Stimulated activated CD8-positive, alpha-beta memory T cell treated with anti-CD3 and anti-CD28 coated beads, Interleukin-7, amount 100 ng/mL, for 24 hours (primary cell): Measurements from ENCODE around the gene AHCTF1.
"Not testable (repeated sequence)": the region's sequence is repeated elsewhere in the genome, so short reads cannot be mapped to it uniquely, and the experiment has no call there.

ENCODE experiments used
- DNase-seq: peaks from one replicate; pipeline ENCODE4 v3.0.0-alpha.2; 2020; ENCODE audit warnings: low read depth

AHCTF1 gene

GRCh38 chr1:246916026-246916923, 15.5 kb downstream of the AHCTF1 start:
- not testable (repeated sequence) for DNase-seq

- no peak for DNase-seq
Measured at GRCh38 chr1:246907472-246907871, 24.3 kb downstream of the AHCTF1 start.

DNA sequence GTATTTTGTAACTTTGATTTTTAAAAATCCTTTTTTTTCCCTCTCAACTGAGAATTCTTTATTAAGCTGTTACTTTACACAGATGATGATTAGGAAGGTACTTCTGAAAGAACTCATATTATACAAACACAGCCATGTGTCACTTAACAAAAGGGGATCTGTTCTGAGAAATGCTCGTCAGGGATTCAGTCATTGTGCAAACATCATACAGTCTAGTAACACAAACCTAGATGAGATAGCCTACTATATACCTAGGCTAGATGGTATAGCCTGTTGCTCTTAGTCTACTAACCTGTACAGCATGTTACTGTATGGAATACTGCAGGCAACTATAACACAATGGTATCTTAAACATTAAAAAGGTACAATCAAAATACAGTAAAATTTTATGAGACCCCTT, 24.9 kb downstream of the AHCTF1 start:
- DNase-seq, result no peak

DNA sequence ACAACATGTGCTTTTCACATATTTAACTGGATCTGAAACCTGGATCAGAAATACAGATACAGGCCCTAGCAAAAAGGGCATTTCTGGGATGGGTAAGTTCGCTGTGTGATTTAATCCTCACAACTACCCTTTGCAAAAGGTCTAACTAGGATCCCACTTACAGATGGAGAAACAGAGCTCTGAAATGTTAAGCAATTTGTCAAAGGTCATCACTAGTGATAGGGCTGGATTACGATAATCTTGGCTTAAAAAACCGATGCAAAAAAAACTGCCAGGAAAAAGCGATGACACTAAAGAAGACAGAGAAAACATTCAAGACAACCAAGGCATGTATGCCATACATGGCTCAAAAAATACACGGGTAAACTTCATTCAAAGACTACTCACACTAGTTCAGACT, 29.9 kb downstream of the AHCTF1 start:
- no peak for DNase-seq

GRCh38 chr1:246897302-246897701, 34.4 kb downstream of the AHCTF1 start:
- no peak for DNase-seq

DNA sequence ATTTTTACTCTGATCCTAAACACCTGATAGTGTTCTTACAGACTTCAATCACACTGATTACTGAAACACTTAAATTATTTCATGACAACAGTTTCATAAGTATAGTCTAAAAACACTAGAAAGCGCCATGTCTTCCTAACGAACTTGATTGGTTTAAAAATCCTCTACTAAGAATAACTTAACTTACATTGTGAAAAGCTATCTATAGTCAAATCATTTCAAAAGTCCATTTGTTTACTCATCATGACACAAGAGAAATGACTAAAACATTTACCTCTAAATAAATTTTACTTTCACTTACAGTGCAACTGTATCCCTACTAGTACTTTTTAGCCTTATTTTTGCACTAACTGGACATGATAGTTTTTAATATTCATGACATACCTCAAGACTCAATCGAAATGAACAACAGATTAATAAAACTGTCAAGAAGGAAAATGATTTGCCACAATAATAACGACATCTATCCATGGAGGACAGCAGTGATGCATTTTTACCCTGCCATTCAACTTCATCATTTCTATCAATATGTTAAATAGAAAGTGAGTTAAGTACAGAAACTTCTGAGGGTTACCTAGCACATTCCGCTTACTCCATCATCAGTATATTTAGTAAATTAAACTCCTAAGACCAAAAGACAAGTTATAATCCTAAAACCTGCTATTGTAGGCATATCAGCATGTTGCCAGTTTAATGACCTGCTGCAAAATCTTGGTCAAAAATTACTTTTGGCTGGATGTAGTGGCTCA, 38.4 kb downstream of the AHCTF1 start:
- no peak for DNase-seq

- DNase-seq, result no peak
Measured at GRCh38 chr1:246891105-246891504, 40.6 kb downstream of the AHCTF1 start.

DNA sequence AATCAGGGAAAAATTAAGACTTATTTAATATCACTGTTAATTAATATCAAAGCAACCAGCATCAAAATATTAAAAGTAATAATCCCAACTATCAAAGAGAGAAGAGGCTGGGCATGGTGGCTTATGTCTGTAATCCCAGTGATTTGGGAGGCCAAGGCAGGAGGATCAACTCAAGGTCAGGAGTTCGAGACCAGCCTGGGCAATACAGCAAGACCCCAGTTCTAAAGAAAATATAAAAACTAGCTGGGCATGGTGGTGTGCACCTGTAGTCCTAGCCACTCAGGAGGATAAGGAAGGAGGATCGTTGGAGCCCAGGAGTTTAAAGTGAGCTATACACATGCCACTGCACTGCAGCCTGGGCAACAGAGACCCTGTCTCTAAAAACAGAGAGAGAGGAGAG, 43.2 kb downstream of the AHCTF1 start:
- DNase-seq, result no peak

- DNase-seq, result not testable (repeated sequence)
Measured at GRCh38 chr1:246885389-246885788, 46.4 kb downstream of the AHCTF1 start.

GRCh38 chr1:246878551-246878950, 53.2 kb downstream of the AHCTF1 start:
- DNase-seq, result no peak

DNA sequence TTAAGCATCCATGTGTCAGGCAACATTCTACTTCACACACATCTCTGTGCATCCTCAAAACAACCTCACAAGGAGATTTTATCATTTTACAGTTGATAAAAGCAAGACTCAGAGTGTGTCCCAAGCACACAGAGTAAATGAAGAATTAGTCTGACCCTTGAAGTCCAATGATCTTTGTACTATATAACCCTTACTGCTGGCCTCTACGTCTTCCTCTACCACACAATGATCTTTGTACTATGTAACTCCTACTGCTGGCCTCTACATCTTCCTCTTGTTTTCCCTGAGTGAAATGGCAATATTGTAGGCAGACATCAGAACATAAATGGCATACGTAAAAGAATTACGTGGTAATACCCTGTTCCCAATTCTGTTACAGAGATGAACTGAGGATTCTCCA, 55.3 kb downstream of the AHCTF1 start:
- DNase-seq, result no peak

GRCh38 chr1:246875041-246876026, 56.4 kb downstream of the AHCTF1 start:
- no peak for DNase-seq

DNA sequence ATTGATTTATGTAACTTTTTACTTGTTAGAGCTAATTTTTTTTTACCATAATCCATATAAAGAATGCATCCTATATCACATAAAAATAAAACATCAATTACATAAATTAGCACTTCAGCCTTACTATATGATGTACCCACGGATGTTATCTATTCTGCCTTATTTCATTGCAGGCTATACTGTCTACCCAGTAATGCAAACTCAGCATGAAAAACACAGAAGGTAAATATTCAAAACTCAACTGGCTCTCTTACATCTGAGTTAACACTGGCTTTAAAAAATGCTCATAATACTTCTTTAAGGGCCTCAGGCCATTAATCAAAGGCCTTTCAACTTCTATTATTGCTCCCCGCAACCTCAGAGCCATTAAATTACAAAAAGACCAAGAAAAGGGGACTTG, 65.8 kb downstream of the AHCTF1 start:
- no peak for DNase-seq

- not testable (repeated sequence) for DNase-seq
Measured at GRCh38 chr1:246863791-246864190, 68.0 kb downstream of the AHCTF1 start.

DNA sequence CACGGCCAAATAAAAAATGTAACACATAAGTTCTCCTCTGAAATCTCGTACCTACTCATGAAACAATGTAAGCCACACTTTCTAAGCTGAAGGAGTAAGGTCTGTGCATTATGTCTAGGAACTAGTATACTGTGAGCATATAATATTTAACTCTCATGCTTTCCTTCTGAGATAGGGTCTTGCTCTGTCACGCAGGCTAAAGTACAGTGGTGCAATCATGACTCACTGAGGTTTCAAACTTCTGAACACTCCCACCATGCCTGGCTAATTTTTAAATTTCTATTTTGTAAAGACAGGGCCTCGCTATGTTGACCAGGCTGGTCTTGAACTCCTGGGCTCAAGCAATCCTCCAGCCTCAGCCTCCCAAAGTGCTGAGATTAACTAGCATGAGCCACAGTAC, 71.3 kb downstream of the AHCTF1 start:
- no peak for DNase-seq

DNA sequence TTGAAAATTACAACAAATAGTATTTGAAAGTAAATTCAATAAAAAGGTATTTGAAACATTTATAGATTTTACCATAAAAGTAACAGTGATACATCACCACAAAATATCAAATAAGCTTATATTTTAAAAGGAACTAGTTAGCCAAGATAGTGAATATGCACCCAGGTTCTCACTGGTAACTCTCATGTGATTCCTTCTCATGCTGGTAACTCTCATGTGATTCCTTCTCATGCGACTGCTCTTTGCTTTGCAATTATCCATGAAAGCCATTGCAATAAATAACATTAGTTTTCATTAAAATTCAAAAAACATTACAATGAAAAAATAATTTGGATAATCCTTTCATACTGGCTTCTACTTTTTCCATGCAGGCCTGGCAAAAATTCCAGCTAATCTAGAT, 75.4 kb downstream of the AHCTF1 start:
- DNase-seq, result no peak

DNA sequence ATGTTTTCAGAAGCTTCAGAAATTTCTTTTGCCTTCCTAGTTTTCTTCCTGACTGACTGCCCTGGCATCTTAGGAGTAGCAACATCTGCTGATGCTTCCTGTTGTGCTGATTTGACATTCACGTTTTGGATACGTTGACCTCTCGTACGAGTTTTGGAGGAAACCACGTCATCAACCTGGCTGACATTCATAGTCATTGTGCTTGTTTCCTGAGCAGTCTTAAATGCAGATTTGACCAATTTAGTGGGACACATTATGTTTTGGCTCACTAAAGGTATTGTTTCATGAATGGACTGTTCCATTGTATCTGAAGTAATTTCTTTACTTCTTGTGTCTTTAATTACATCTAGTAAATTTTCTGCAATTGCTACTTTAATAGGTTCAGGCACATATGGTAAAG, 81.1 kb downstream of the AHCTF1 start:
- not testable (repeated sequence) for DNase-seq

DNA sequence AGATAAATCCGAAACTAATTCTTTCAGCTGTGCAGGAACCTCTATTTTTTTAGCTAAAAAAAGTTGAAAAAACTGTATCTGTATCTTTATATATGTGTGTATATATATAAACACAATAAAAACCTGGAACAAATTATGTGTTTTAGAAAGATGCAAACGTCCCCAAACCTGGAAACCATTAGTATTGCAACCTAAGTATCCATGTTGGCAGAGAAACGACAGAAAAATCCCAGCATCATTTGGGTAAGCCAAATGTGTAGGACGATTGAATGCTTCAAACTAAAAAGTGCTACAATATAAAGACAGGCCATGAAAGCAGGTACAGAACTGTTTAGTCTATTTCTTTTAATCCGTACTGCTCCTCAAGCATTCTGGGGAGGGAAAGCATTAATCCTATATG, 87.9 kb downstream of the AHCTF1 start:
- DNase-seq, result no peak

DNA sequence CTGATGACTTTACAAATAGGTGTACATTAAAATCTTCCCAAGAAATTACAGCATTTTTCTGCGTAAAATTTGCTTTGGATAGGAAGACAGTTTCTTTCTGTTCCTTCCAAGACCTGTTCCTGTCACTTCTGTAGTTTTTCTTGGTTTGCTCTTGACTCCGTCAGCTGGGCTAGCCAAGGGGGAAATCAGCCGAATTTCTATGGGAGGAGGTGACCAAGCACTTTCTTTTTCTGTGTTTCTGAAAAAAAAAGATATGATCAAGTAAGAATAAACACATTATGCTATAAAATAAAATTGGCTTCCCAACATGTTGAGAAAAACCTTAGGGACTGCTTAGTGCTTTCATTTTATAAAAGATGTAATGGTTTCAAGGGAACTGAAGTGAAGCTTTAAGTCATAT, 91.0 kb downstream of the AHCTF1 start:
- not testable (repeated sequence) for DNase-seq

DNA sequence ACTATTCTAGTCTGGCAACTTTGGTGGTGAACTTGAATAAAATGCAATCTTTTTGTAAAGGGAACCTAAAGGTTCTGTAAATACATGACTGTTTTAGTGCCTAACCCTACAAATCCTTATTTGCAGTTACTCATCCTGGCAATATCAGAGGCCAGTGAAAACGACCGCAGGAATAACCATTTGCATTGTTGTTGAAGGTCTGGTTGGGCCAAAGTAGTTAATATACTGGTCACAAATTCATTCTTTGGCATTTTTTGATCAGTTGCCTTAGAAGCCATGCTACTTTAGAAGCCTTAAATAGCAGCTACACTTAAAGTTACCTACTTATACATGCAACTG, 93.7 kb downstream of the AHCTF1 start:
- DNase-seq, result no peak

DNA sequence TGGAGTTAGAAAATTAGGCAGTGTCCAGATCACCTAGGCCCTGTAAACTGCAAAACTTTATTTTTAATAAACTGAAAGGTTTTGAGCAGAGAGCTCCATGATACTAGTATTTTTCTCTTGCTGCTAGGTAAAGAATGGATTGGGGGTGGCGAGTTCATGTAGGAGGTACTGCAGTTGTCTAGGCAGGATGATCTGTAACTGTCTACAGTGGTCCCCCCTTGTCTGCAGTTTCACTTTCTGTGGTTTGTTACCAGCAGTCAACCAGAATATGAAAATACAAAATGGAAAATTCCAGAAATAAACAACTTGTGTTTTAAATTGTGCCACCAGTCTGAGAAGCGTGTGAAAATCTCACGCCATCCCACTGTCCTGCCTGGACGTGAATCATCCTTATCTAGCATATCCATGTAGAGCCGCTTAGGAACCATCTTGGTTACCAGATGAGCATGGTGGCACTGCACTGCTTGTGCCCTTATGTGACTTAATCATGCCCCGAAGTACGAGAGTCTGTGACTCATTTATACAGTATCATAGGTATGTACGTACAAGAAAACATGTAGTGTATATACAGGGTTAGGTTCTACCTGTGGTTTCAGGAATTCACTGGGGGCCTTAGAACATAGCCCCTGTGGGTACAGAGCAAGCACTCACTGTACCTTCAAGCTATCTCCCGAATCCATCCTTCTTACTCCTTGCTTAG, 94.2 kb downstream of the AHCTF1 start:
- no peak for DNase-seq
